ENCODE results near the gene MYL3. TPM values are rescaled to one million over a fixed set of nuclear protein-coding genes. Genes with fewer than 3 reads are reported as not detected.

The MYL3 gene
- total RNA-seq, 1 donor from 2014 or later, result 5.4 TPM

DNA sequence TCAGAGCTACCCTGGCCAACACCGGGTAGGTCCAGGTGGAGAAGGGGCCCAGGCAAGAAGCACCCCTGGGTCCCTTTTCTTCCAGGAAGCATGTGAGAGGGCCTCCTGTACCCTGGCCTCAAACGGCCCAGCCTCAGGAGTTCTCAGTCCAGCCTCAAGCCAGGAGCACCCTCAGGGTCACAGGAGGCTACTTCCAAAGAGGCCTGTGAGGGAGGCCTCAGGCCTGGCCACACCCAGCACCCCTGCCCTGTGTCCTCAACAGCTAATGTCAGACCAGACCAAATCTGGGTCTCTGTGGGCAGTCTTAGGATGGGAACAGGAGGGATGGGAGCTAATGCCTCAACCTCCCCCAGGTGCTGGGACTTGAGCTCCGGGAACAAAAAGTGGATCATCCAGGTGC is 37.8 kb upstream of the MYL3 start:
- no peaks in the 10 kb centered on the region for H3K36me3 Mint-ChIP-seq
- H3K4me1 Mint-ChIP-seq (ENCODE audit: unreplicated experiment), result peaks cover under 1% of the 10 kb centered on the region
- H3K27me3 Mint-ChIP-seq, result no peaks in the 10 kb centered on the region
- TF ChIP-seq, protein P1, sequence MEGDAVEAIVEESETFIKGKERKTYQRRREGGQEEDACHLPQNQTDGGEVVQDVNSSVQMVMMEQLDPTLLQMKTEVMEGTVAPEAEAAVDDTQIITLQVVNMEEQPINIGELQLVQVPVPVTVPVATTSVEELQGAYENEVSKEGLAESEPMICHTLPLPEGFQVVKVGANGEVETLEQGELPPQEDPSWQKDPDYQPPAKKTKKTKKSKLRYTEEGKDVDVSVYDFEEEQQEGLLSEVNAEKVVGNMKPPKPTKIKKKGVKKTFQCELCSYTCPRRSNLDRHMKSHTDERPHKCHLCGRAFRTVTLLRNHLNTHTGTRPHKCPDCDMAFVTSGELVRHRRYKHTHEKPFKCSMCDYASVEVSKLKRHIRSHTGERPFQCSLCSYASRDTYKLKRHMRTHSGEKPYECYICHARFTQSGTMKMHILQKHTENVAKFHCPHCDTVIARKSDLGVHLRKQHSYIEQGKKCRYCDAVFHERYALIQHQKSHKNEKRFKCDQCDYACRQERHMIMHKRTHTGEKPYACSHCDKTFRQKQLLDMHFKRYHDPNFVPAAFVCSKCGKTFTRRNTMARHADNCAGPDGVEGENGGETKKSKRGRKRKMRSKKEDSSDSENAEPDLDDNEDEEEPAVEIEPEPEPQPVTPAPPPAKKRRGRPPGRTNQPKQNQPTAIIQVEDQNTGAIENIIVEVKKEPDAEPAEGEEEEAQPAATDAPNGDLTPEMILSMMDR (conservative IDR thresholded peaks at IDR 0.05), result no peak
- DNase-seq (ENCODE audit: extremely low spot score, unreplicated experiment), result no peak
- H3K27ac Mint-ChIP-seq, result no peak overlapping the region
- no peak overlapping the region for H3K4me3 Mint-ChIP-seq
- no peaks in the 10 kb centered on the region for H3K9me3 Mint-ChIP-seq

DNA sequence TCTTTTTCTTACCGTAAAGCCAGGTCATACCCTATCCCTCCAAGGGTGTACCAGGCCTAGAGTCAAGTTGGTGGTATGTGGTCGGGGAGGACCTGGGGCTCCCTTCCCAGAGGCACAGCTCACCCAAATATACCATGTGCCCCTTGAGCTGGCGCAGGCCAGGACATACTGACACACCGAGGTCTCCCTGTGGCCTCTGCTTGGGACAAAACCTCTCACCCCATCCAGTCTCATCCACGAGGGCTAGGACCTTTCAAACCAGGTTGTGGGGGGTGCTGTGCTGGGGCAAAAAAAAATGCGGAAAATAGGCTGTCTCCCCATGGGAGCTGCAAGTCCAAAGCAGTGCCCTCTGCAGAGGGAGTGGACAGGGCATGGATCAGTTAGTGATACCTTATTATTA is 37.1 kb upstream of the MYL3 start:
- H3K9me3 Mint-ChIP-seq, result no peaks in the 10 kb centered on the region
- DNase-seq (ENCODE audit: extremely low spot score, unreplicated experiment), result no peak
- H3K4me3 Mint-ChIP-seq, result no peak overlapping the region
- H3K4me1 Mint-ChIP-seq (ENCODE audit: unreplicated experiment), result peaks cover 7% of the 10 kb centered on the region
- H3K27me3 Mint-ChIP-seq, result peaks cover under 1% of the 10 kb centered on the region
- peaks cover under 1% of the 10 kb centered on the region for H3K36me3 Mint-ChIP-seq
- no peak overlapping the region for H3K27ac Mint-ChIP-seq
- TF ChIP-seq, protein P1 (conservative IDR thresholded peaks at IDR 0.05), result no peak

DNA sequence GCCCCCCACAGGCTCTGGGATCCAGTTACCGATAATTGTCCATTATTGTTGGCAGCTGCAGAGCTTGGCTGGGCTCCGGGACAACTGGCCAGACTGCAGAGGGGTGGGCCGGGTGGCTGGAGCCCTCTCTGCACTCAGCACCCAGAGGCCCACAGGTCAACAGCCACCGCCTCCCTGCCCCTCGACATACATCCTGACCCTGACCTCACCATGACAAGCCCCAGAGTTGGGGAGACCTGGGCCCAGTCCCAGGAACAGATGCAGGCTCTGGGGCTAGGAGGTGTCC is 36.7 kb upstream of the MYL3 start:
- no peak for DNase-seq (ENCODE audit: extremely low spot score, unreplicated experiment)
- TF ChIP-seq, protein P1 (conservative IDR thresholded peaks at IDR 0.05), result no peak
- H3K4me3 Mint-ChIP-seq, result no peak overlapping the region
- peaks cover 11% of the 10 kb centered on the region for H3K4me1 Mint-ChIP-seq (ENCODE audit: unreplicated experiment)
- peaks cover 4% of the 10 kb centered on the region for H3K27me3 Mint-ChIP-seq
- H3K36me3 Mint-ChIP-seq, result peaks cover 3% of the 10 kb centered on the region
- no peak overlapping the region for H3K27ac Mint-ChIP-seq
- no peaks in the 10 kb centered on the region for H3K9me3 Mint-ChIP-seq

- H3K27ac Mint-ChIP-seq, result no peak overlapping the region
- no peak for DNase-seq (ENCODE audit: extremely low spot score, unreplicated experiment)
- peaks cover 3% of the 10 kb centered on the region for H3K36me3 Mint-ChIP-seq
- TF ChIP-seq, protein P1 (conservative IDR thresholded peaks at IDR 0.05), result no peak
- no peak overlapping the region for H3K4me3 Mint-ChIP-seq
- H3K9me3 Mint-ChIP-seq, result no peaks in the 10 kb centered on the region
- peaks cover 4% of the 10 kb centered on the region for H3K27me3 Mint-ChIP-seq
- H3K4me1 Mint-ChIP-seq (ENCODE audit: unreplicated experiment), result peaks cover 12% of the 10 kb centered on the region
Measured at GRCh38 chr3:46899151-46900006, 36.1 kb upstream of the MYL3 start.

GRCh38 chr3:46898321-46899150 is 35.3 kb upstream of the MYL3 start:
- TF ChIP-seq, protein P1 (conservative IDR thresholded peaks at IDR 0.05), result no peak
- Mint-ChIP-seq H3K27me3 (peaks cover 7% of the 10 kb centered on the region), H3K36me3 (peaks cover 3% of the 10 kb centered on the region), H3K4me3 (no peak overlapping the region), H3K4me1 (ENCODE audit: unreplicated experiment) (peaks cover 15% of the 10 kb centered on the region), H3K27ac (no peak overlapping the region), H3K9me3 (no peaks in the 10 kb centered on the region)
- no peak for DNase-seq (ENCODE audit: extremely low spot score, unreplicated experiment)

All from type B pancreatic cell (in vitro differentiated cells).